ENCODE data around the gene LAMB3. TPM values are rescaled to one million over a fixed set of nuclear protein-coding genes. Genes with fewer than 3 reads are reported as not detected.

LAMB3 gene
- total RNA-seq, 2 experiments from 2014 or later = 0.78 to 0.84 TPM

DNA sequence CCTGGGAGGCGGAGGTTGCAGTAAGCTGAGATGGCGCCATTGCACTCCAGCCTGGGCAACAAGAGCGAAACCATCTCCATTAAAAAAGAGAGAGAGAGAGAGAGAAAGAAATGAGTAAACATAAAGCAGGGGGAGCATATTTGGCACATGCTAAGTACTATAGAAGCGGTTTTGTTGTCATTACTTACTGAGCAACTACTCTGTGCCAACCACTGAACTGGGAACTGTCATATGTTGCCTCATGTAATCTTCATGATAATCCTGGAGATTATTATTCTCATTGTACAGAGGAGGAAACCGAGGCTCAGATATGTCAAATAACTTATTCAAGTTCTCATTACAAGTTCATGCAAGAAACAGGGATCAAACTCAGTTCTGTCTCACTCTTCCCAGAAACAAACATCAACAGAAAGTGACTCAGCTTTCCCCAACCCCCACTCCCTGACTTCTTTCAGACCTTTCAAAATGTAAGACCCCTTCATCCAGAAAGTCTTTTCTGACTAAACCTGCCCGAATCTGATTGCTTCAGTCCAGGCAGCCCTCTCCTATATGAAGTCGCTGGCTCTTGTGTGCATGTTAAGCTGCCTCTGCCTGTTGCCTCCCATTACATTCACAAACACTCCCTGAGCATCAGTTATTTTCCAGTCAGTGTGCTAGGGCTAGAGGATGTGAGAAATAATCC is 23.5 kb downstream of the LAMB3 start:
- H3K27ac Mint-ChIP-seq = no peak overlapping the region
- H3K4me3 Mint-ChIP-seq = no peak overlapping the region
- no peak for DNase-seq
- ChIA-PET CTCF (interaction anchor here (1.4 to 2.1 kb wide), 6 partner anchors 11 to 120 kb away, joined by 3 to 10 read pairs (median 6); no protein-coding TSS in a partner anchor), POLR2A (no interaction called here)
- H3K4me1 Mint-ChIP-seq (ENCODE audit: low read depth) = no peaks in the 10 kb centered on the region
- no peaks in the 10 kb centered on the region for H3K9me3 Mint-ChIP-seq (ENCODE audit: insufficient read depth)
- ATAC-seq = no peak
- no peaks in the 10 kb centered on the region for H3K27me3 Mint-ChIP-seq (ENCODE audit: low read depth)
- no peaks in the 10 kb centered on the region for H3K36me3 Mint-ChIP-seq (ENCODE audit: low read depth)

DNA sequence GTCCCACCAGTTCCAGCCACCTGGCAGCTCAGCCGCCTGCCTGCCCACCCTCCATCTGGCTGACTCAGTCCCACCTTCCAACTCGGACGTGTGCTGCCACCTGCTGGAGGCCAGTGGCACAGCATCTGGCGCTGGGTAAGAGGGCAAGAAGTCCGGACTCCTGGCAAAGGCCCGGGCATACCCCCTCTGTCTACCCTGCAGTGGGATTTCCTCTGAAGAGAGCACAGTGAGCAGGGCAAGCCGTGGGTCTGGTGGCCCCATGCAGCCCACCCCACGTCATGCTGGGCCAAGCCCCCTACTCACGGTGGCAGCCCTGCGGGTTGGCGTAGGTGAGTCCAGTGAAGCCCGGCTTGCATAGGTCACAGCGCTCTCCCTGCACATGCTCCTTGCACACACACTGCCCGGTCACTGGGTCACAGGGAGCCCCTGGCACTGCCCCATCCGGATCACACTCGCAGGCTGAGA is 24.5 kb downstream of the LAMB3 start:
- CTCF ChIA-PET = interaction anchor here (0.6 to 2.1 kb wide), 20 partner anchors 9 to 121 kb away, joined by 3 to 16 read pairs (median 5); partner anchors contain the start of genes CAMK1G and LAMB3
- H3K9me3 Mint-ChIP-seq (ENCODE audit: insufficient read depth) = no peaks in the 10 kb centered on the region
- H3K27me3 Mint-ChIP-seq (ENCODE audit: low read depth) = no peaks in the 10 kb centered on the region
- ATAC-seq (peak; percentile 89), DNase-seq (peak; percentile 83)
- POLR2A ChIA-PET = no interaction called here
- H3K4me3 Mint-ChIP-seq = no peak overlapping the region
- H3K4me1 Mint-ChIP-seq (ENCODE audit: low read depth) = no peaks in the 10 kb centered on the region
- H3K36me3 Mint-ChIP-seq (ENCODE audit: low read depth) = no peaks in the 10 kb centered on the region
- H3K27ac Mint-ChIP-seq = no peak overlapping the region

DNA sequence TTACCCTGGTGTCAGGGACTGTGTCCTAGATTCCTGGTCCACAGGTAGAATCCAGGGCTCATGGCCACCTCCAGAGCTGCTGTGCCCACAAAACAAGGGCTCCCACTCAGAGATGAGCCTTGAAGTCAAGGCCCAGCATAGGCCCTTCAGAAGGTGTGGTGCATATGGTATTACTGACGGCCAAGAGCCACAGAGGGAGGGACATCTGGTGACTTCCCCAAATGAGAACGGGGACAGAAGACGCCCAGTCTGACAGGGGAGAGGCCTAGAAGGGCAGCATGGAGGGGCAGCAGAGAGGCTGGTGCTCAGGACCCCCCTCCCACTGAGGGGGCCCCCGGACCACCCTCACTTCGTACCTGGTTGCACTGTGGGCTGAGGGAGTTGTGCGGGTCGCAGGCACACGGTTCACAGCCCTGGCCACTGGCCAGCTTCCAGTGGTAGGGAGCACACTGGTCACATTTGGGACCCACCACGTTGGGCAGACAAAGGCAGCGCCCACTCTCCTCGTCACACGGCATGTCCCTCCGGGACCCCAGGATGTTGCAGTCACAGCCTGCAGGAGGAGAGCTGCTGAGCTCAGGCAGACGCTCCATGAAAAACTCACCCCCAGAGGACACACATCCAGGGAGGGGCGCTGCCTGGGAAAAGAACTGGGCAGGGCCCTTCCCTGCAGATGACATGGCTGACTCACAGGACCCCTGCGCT is 25.0 kb downstream of the LAMB3 start:
- Mint-ChIP-seq H3K4me1 (ENCODE audit: low read depth) (no peaks in the 10 kb centered on the region), H3K27me3 (ENCODE audit: low read depth) (no peaks in the 10 kb centered on the region), H3K9me3 (ENCODE audit: insufficient read depth) (no peaks in the 10 kb centered on the region), H3K36me3 (ENCODE audit: low read depth) (no peaks in the 10 kb centered on the region), H3K27ac (no peak overlapping the region), H3K4me3 (no peak overlapping the region)
- DNase-seq (no peak), ATAC-seq (no peak)
- CTCF ChIA-PET = interaction anchor here (0.6 to 2.1 kb wide), 20 partner anchors 8 to 121 kb away, joined by 3 to 16 read pairs (median 5); partner anchors contain the start of genes CAMK1G and LAMB3
- POLR2A ChIA-PET = no interaction called here

DNA sequence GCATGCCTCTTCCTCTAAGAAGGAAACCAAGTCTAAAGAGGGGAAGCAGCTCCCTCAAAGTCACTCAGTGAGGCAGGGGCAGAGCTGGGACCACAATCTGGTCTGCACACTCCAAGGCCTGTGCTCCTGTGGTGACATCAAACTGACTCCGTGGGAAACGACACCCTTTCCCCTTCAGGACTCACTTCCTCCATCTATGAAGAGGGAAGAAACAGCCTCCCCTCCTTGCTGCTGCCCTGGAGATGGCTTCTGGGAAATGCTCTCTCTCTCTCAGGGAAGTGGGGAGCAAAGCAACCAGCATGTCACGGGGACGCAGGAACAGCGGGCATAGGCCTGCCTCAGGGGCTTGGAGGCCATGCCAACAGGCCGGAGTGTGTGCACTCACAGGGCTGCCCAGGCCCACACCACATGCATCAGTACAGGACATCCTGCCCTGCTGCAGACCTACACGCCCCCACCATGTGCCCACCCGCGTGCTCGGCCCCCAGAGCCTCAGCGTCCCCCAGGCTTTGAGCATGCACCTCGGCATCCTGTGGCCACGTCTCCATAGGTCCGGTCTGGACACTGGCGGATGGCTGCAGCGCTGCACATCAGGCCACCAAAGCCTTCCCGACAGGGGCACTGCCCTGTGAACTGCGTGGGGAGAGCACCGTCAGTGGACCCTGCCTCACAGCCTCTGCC is 25.7 kb downstream of the LAMB3 start:
- ATAC-seq (no peak), DNase-seq (no peak)
- Mint-ChIP-seq H3K4me3 (no peak overlapping the region), H3K9me3 (ENCODE audit: insufficient read depth) (no peaks in the 10 kb centered on the region), H3K27ac (no peak overlapping the region), H3K36me3 (ENCODE audit: low read depth) (no peaks in the 10 kb centered on the region), H3K4me1 (ENCODE audit: low read depth) (no peaks in the 10 kb centered on the region), H3K27me3 (ENCODE audit: low read depth) (no peaks in the 10 kb centered on the region)
- ChIA-PET CTCF (interaction anchor here (0.8 to 2.1 kb wide), 11 partner anchors 10 to 122 kb away, joined by 3 to 16 read pairs (median 5); partner anchors contain the start of genes CAMK1G and LAMB3), POLR2A (no interaction called here)

DNA sequence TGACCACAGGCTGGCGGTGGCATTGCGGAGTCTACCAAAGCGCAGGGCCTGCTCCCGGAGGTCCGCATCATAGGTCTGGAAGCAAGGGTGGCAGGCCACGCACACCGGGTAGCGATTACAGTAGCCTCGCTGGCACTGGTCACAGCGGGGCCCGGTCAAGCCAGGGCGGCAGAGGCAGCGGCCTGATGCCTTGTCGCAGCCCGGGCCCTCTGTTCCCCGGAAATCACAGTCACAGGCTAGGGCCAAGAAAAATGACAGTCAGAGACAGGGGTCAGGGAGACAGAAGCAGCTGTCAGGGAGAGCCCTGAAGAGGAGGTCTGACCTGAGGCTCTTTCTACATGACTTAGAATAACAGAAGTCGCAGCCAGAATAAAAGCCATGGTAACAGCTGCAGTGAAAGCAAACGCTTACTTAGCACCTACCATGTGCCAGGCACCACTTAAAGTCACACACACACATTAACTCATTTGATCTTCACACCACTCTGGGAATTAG is 26.4 kb downstream of the LAMB3 start:
- ChIA-PET POLR2A (no interaction called here), CTCF (interaction anchor here (0.6 to 2.1 kb wide), 2 partner anchors 27 to 56 kb away, joined by 3 to 8 read pairs; partner anchors contain the start of gene LAMB3)
- ATAC-seq (no peak), DNase-seq (no peak)
- H3K27ac Mint-ChIP-seq = no peak overlapping the region
- H3K4me1 Mint-ChIP-seq (ENCODE audit: low read depth) = no peaks in the 10 kb centered on the region
- H3K4me3 Mint-ChIP-seq = no peak overlapping the region
- H3K27me3 Mint-ChIP-seq (ENCODE audit: low read depth) = no peaks in the 10 kb centered on the region
- H3K36me3 Mint-ChIP-seq (ENCODE audit: low read depth) = no peaks in the 10 kb centered on the region
- H3K9me3 Mint-ChIP-seq (ENCODE audit: insufficient read depth) = no peaks in the 10 kb centered on the region

DNA sequence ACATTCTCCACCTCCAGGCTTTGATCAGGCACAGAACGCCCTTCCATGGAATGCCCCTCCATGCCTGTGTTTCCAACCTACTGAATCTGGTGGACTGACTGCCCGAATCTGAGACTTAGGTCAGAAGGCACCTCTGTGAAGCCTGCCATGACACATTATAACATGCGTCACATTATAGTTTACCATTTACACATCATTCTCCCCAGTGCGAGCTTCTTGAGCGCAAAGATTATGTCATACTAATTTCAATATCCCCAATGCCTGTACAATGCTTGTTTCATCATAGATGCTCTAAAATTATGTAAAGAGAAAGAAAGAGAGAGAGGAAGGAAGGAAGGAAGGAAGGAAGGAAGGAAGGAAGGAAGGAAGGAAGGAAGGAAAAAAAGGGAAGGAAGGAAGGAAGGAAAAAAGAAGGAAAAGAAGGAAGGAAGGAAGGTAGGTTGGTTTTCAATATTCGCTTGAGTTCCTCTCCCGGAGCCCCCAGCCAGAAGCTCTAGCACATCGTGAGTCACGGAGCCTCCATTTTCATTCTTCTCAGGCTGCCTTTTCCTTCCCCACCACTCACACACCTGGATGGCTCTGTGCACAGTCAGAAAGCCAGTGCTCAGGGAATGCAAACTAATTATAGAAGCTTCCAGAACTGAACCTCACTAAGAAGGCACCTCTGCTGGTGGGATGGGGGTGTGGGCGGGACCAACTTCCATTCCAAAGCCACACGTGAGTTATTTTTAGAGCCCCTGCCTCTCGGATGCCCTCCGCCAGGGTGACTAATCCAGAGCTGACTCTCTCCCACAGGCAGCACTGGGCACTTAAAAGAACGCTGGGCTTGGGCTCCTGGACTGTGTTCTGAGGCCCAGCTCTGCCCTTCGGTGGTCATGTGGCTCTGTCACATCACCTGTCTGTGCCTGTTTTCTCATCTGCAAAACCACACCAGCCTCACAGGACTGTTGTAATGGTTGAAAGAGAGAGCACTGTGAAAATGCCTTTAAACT is 27.4 kb downstream of the LAMB3 start:
- ChIA-PET POLR2A (no interaction called here), CTCF (interaction anchor here (0.6 to 1.7 kb wide), 4 partner anchors 55 to 123 kb away, joined by 3 to 6 read pairs (median 4); no protein-coding TSS in a partner anchor)
- H3K27ac Mint-ChIP-seq = no peak overlapping the region
- no peaks in the 10 kb centered on the region for H3K36me3 Mint-ChIP-seq (ENCODE audit: low read depth)
- no peaks in the 10 kb centered on the region for H3K9me3 Mint-ChIP-seq (ENCODE audit: insufficient read depth)
- no peaks in the 10 kb centered on the region for H3K27me3 Mint-ChIP-seq (ENCODE audit: low read depth)
- no peak overlapping the region for H3K4me3 Mint-ChIP-seq
- no peak for DNase-seq
- H3K4me1 Mint-ChIP-seq (ENCODE audit: low read depth) = no peaks in the 10 kb centered on the region
- ATAC-seq = no peak

DNA sequence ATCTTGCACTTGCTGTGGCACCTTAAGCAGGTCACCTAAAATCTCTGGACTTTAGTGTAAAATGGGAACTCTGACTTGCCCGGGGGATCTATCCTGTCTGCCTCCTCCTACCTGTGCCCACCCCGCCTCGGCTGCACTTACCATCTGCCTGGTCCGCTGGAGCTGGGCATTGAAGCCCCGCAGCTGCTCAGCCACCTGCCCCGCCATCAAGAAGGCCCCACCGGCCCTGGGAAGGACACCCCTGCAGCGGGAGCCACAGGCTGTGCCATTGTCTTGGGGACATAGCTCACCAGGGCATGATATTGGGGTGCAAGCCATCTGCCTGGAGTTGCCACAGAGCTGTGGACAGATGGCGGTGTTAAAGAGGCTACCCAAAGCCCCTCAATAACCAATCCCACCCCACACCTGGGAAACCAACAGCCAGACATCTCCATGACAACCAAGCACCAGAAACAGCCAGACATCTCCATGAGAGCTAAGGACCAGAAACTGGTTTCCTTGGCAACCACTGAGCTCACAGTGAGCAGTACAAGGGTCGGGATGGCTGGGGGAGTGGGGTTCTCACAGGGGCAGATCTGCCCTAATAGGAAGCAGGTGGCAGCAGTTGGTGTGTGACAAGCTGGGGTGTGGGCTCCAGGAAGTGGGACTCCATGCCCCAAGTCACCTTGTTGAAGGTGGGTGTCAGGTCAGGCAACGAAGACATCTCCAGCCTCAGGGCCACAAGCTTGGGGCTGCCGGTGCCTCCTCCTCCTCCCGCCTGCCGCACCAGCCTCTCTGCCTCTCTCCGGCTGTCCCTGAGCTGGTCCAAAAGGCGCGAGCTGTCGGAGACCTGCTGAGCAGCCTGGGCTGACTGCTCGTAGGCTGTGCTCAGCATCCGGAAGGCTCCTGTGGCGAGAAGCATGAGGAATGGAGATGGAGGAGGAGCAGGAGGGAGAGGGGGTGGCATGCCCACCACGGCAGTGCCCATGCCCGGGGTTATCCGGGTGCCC is 29.1 kb downstream of the LAMB3 start:
- no peaks in the 10 kb centered on the region for H3K9me3 Mint-ChIP-seq (ENCODE audit: insufficient read depth)
- no peak overlapping the region for H3K4me3 Mint-ChIP-seq
- H3K27ac Mint-ChIP-seq = no peak overlapping the region
- H3K4me1 Mint-ChIP-seq (ENCODE audit: low read depth) = peaks cover 6% of the 10 kb centered on the region
- no peaks in the 10 kb centered on the region for H3K36me3 Mint-ChIP-seq (ENCODE audit: low read depth)
- CTCF ChIA-PET = interaction anchor here (0.7 to 1.7 kb wide), 3 partner anchors 50 to 132 kb away, joined by 3 to 5 read pairs (median 3); no protein-coding TSS in a partner anchor
- no peak for DNase-seq
- no peak for ATAC-seq
- POLR2A ChIA-PET = no interaction called here
- H3K27me3 Mint-ChIP-seq (ENCODE audit: low read depth) = no peaks in the 10 kb centered on the region

DNA sequence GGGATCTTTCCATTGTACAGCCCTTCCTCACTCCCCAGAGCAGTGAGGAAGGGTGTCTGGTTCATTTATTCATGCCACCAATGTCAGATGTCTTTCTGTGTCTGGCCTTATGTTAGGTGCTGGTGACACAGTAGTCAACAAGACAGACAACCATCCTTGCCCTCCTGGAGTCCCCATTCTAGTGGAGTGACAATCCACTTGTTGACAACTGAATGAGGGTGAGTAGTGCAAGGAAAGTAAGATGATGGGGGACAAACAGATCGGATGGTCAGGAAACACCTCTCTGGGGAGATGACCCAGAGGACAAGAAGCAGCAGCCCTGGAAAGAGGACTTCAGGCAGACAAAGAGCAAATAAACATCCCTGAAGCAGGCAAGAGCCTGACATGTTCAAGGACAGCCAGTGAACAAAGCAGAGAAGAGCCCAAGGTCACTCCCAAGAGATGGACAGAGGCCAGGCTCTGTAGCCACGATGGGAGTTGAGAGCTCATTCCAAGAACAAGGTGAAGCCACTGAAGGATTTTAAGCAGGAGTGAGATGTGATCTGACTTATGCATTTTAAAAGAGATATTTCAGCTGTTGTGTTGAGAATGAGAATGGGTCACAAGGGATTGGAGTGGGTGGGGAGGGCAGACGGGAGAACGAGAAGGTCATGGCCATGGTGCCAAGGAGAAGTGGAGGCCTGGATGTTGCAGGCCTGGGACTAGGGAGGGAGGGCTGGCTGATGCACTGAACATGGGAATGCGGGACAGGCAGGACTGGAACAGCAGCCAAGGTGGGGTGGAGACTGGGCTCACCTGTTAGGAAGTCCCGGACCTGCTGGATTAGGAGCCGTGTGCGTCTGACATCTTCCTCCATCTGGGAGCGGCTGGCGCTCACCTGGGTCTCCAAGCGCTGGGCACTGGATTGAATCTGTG is 30.2 kb downstream of the LAMB3 start:
- H3K27ac Mint-ChIP-seq = no peak overlapping the region
- no peaks in the 10 kb centered on the region for H3K27me3 Mint-ChIP-seq (ENCODE audit: low read depth)
- ATAC-seq (no peak), DNase-seq (no peak)
- POLR2A ChIA-PET = no interaction called here
- H3K9me3 Mint-ChIP-seq (ENCODE audit: insufficient read depth) = no peaks in the 10 kb centered on the region
- no peaks in the 10 kb centered on the region for H3K36me3 Mint-ChIP-seq (ENCODE audit: low read depth)
- peaks cover 6% of the 10 kb centered on the region for H3K4me1 Mint-ChIP-seq (ENCODE audit: low read depth)
- no peak overlapping the region for H3K4me3 Mint-ChIP-seq
- CTCF ChIA-PET = no interaction called here

DNA sequence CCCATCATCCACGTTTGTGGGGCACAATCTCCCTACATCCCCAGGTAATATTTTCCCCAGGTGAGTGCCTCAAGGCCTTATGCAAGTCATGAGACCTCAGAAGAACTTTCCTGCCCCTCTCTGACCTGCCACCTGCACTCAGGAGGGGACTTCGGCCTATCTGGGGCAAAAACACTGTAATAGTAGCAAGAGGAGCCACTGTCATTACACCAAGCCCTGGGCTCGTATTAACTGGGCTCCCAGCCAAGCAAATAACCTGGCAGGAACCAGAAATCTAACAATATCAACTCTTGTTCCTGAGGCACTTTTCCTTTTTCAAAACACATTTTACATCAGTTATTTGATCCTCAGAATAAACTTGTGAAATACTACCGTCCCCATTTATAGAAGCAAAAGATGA is 30.9 kb downstream of the LAMB3 start:
- ChIA-PET POLR2A (no interaction called here), CTCF (no interaction called here)
- Mint-ChIP-seq H3K4me3 (no peak overlapping the region), H3K27me3 (ENCODE audit: low read depth) (no peaks in the 10 kb centered on the region), H3K27ac (no peak overlapping the region), H3K36me3 (ENCODE audit: low read depth) (no peaks in the 10 kb centered on the region), H3K9me3 (ENCODE audit: insufficient read depth) (no peaks in the 10 kb centered on the region), H3K4me1 (ENCODE audit: low read depth) (peaks cover 6% of the 10 kb centered on the region)
- DNase-seq (no peak), ATAC-seq (no peak)
